ENCODE results near the gene CYP1B1. TPM values are rescaled to one million over a fixed set of nuclear protein-coding genes. Genes with fewer than 3 reads are reported as not detected.
A peak's percentile ranks its signal among the peaks of the same experiment; 100 is the strongest.

The CYP1B1 gene
- not detected for polyA plus RNA-seq (2012; ENCODE audit: insufficient read depth, insufficient read length, low read depth)

DNA sequence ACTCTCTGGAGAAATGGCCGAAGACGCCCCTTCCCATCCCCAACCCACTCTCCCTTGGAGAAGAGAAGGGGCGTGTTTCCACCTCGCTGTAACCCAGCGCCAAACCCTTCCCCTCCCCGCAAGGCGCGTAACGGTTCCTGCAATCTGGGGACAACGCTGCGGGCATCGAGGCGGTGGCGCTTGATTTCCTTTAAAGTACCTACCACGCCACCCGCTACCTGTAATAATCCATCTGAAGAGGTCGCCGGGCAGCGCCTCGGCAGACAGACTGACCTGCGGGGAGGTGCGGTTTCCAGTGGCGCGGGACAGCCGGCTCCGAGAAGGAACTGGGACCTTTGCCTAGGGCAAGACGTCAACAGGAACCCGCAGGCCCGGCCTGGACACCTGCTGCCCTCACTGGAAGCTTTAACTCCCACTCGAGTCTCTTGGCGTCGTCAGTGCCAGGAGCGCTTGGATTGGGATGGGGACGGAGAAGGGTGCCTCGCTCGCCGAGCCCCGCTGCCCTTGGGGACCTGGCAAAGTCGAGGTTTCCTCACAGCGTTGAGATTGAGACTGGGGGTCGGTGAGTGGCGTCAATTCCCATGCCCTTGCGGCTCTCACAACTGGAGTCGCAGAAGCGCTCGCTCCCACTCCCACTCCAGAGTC lies at the start of gene CYP1B1:
CYP1B1 (minus strand) TSS at position 645 of the 645 bp plus-strand sequence. CDS start 763 bp downstream, outside the sequence.
- peak within 1 kb of the TSS; percentile 61 for H3K4me3 ChIP-seq (ENCODE audit: low read depth, low read length)

GRCh38 chr2:38125007-38125406 lies 49.1 kb upstream of the CYP1B1 start:
- Histone ChIP-seq H3K36me3 (no peaks in the 10 kb centered on the region), H3K4me1 (no peaks in the 10 kb centered on the region)

More for the DNA sequence above, at the start of gene CYP1B1:
- H3K9me3 ChIP-seq = no peaks in the 10 kb centered on the region
- no peaks in the 10 kb centered on the region for H3K36me3 ChIP-seq
- no peaks in the 10 kb centered on the region for H3K27me3 ChIP-seq
- TF ChIP-seq CTCF (IDR thresholded peaks at IDR 0.05; ENCODE audit: low read depth, low read length) = no peak
- no peaks in the 10 kb centered on the region; the same call in 1 of the 2 replicates for H3K4me1 ChIP-seq
- DNase-seq = no peak

GRCh38 chr2:38123911-38124310 lies 48.0 kb upstream of the CYP1B1 start:
- Histone ChIP-seq H3K4me3 (ENCODE audit: low read depth, low read length) (no peak overlapping the region), H3K27me3 (no peaks in the 10 kb centered on the region), H3K9me3 (no peaks in the 10 kb centered on the region), H3K4me1 (no peaks in the 10 kb centered on the region), H3K36me3 (no peaks in the 10 kb centered on the region)
- TF ChIP-seq CTCF (IDR thresholded peaks at IDR 0.05; ENCODE audit: low read depth, low read length) = no peak
- no peak for DNase-seq

More at GRCh38 chr2:38125007-38125406, 49.1 kb upstream of the CYP1B1 start:
- H3K27me3 ChIP-seq = no peaks in the 10 kb centered on the region
- no peak for DNase-seq
- H3K4me3 ChIP-seq (ENCODE audit: low read depth, low read length) = no peak overlapping the region
- no peak for TF ChIP-seq CTCF (IDR thresholded peaks at IDR 0.05; ENCODE audit: low read depth, low read length)
- no peaks in the 10 kb centered on the region for H3K9me3 ChIP-seq

- H3K9me3 ChIP-seq = no peaks in the 10 kb centered on the region
- no peak for TF ChIP-seq CTCF (IDR thresholded peaks at IDR 0.05; ENCODE audit: low read depth, low read length)
- H3K4me3 ChIP-seq (ENCODE audit: low read depth, low read length) = no peak overlapping the region
Observed at GRCh38 chr2:38122344-38122743, 46.4 kb upstream of the CYP1B1 start.

DNA sequence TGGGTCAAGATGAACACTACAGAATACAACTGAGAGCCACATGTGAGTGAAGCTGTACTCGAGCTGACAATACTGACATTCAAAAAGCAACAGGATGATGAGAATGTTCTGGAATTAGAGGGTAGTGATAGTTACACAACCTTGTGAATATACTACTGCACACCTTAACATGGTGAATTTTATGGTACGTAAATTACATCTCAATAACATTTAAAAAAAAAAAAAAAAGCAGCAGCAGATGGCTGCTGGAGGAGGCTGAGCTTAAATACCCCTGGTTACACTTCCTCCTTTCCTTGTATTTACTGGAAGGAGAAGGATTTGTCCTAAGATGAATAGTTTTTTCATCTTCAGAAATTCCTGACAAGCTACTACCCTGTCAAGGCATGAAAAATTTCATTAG lies 45.5 kb upstream of the CYP1B1 start:
- Histone ChIP-seq H3K4me1 (no peaks in the 10 kb centered on the region), H3K9me3 (no peaks in the 10 kb centered on the region), H3K36me3 (no peaks in the 10 kb centered on the region), H3K4me3 (ENCODE audit: low read depth, low read length) (no peak overlapping the region), H3K27me3 (no peaks in the 10 kb centered on the region)
- DNase-seq = no peak
- no peak for TF ChIP-seq CTCF (IDR thresholded peaks at IDR 0.05; ENCODE audit: low read depth, low read length)

More at GRCh38 chr2:38122344-38122743, 46.4 kb upstream of the CYP1B1 start:
- Histone ChIP-seq H3K4me1 (no peaks in the 10 kb centered on the region), H3K36me3 (no peaks in the 10 kb centered on the region), H3K27me3 (no peaks in the 10 kb centered on the region)
- DNase-seq = no peak

DNA sequence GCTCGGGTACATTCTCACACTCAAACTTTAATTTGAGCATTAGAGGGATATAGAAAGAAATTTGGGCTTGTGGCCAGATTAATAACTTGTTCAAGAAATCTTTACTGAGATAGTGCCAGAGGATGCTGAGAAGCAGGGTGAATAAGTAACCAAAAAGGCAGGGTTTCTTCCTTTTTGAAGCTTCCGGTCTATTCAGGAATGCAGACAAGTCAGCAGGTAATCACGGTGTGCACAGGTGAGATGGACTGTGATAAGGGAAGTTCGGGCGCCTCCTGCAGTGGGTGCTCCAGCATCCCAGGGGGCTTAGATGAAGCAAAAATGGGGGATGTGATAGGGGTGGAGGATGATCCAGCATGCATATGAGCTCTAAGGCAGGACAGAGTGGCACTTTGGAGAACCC lies 44.9 kb upstream of the CYP1B1 start:
- DNase-seq = no peak

More for the DNA sequence above, 44.9 kb upstream of the CYP1B1 start:
- Histone ChIP-seq H3K36me3 (no peaks in the 10 kb centered on the region), H3K27me3 (no peaks in the 10 kb centered on the region), H3K9me3 (no peaks in the 10 kb centered on the region), H3K4me3 (ENCODE audit: low read depth, low read length) (no peak overlapping the region), H3K4me1 (no peaks in the 10 kb centered on the region)
- no peak for TF ChIP-seq CTCF (IDR thresholded peaks at IDR 0.05; ENCODE audit: low read depth, low read length)

All from BE2C (cell line).